Astrocyte (in vitro differentiated cells and primary cell): Measurements from ENCODE around the gene RBP4. TPM values are rescaled to one million over a fixed set of nuclear protein-coding genes. Genes with fewer than 3 reads are reported as not detected.

Source experiments
- DNase-seq: peaks from one replicate; pipeline ENCODE4 v3.0.0-alpha.2; 2010; ENCODE audit warnings: low read depth
- FAIRE-seq: peaks from 2 replicates; lab custom pipeline; 2011; peaks lifted over from hg19 to GRCh38; lab: Jason Lieb, UNC
- H2AFZ ChIP-seq: 2 replicates; pipeline ENCODE4 v1.6.0; 2012; ENCODE audit warnings: low read depth, low read length, inconsistent platforms
- H3K27ac ChIP-seq: 2 replicates; pipeline ENCODE4 v1.5.1; 2011; ENCODE audit warnings: low read depth, low read length, inconsistent platforms
- H3K27me3 ChIP-seq: 2 replicates; pipeline ENCODE4 v1.6.0; 2011; ENCODE audit warnings: low read length, inconsistent platforms; ENCODE audit not compliant: insufficient read depth
- H3K36me3 ChIP-seq: 2 replicates; pipeline ENCODE4 v1.5.1; 2011; ENCODE audit warnings: low read length, inconsistent platforms; ENCODE audit not compliant: insufficient read depth
- H3K4me1 ChIP-seq: 2 replicates; pipeline ENCODE4 v1.5.1; 2011; ENCODE audit warnings: low read length, inconsistent platforms; ENCODE audit not compliant: insufficient read depth
- H3K4me2 ChIP-seq: 2 replicates; pipeline ENCODE4 v1.6.0; 2012; ENCODE audit warnings: low read length, inconsistent platforms
- H3K4me3 ChIP-seq: 2 replicates; pipeline ENCODE4 v1.5.1; 2011; ENCODE audit warnings: low read depth, mild to moderate bottlenecking, low read length, inconsistent platforms; ENCODE audit not compliant: insufficient read depth
- H3K79me2 ChIP-seq: 2 replicates; pipeline ENCODE4 v1.6.0; 2012; ENCODE audit warnings: mild to moderate bottlenecking, low read length, inconsistent platforms; ENCODE audit not compliant: insufficient read depth
- H3K9ac ChIP-seq: 2 replicates; pipeline ENCODE4 v1.6.0; 2012; ENCODE audit warnings: mild to moderate bottlenecking, low read length, inconsistent platforms
- H3K9me3 ChIP-seq: 2 replicates; pipeline ENCODE4 v1.5.1; 2012; ENCODE audit warnings: low read depth, mild to moderate bottlenecking, low read length, inconsistent platforms; ENCODE audit not compliant: insufficient read depth
- H4K20me1 ChIP-seq: 2 replicates; pipeline ENCODE4 v1.6.0; 2012; ENCODE audit warnings: low read length, inconsistent platforms; ENCODE audit not compliant: insufficient read depth
- H3K27ac Mint-ChIP-seq: one replicate; pipeline ENCODE4 v1.8.0; 2021; ENCODE audit warnings: mild to moderate bottlenecking, mixed read lengths; ENCODE audit not compliant: unreplicated experiment
- H3K27me3 Mint-ChIP-seq: one replicate; pipeline ENCODE4 v1.8.0; 2021; ENCODE audit warnings: low read depth, mixed read lengths; ENCODE audit not compliant: unreplicated experiment
- H3K36me3 Mint-ChIP-seq: one replicate; pipeline ENCODE4 v1.8.0; 2021; ENCODE audit warnings: low read depth, mixed read lengths; ENCODE audit not compliant: unreplicated experiment
- H3K4me1 Mint-ChIP-seq: one replicate; pipeline ENCODE4 v1.8.0; 2021; ENCODE audit warnings: low read depth, mixed read lengths; ENCODE audit not compliant: unreplicated experiment
- H3K4me3 Mint-ChIP-seq: one replicate; pipeline ENCODE4 v1.8.0; 2021; ENCODE audit warnings: mild to moderate bottlenecking, moderate library complexity, mixed read lengths; ENCODE audit not compliant: unreplicated experiment
- H3K9me3 Mint-ChIP-seq: one replicate; pipeline ENCODE4 v1.8.0; 2021; ENCODE audit warnings: mild to moderate bottlenecking, mixed read lengths; ENCODE audit not compliant: unreplicated experiment
- EZH2 ChIP-seq: IDR thresholded peaks from 2 replicates; pipeline ENCODE4 v1.6.1; 2012; ENCODE audit warnings: mild to moderate bottlenecking, low read length, inconsistent platforms; ENCODE audit not compliant: insufficient read depth
- total RNA-seq: library from RNA; stranded (reverse); gene quantifications from 2 replicates; pipeline ENCODE4 v1.2.1, GENCODE V29; 2021
- TF ChIP-seq, protein P1 (sequence below): IDR thresholded peaks from 2 replicates; pipeline ENCODE4 v1.5.1; 2011; ENCODE audit warnings: low read depth, mild to moderate bottlenecking, inconsistent platforms, low read length, moderate library complexity; ENCODE audit not compliant: insufficient read depth

The RBP4 gene
- total RNA-seq, 1 donor from 2014 or later = 0.27 TPM

DNA sequence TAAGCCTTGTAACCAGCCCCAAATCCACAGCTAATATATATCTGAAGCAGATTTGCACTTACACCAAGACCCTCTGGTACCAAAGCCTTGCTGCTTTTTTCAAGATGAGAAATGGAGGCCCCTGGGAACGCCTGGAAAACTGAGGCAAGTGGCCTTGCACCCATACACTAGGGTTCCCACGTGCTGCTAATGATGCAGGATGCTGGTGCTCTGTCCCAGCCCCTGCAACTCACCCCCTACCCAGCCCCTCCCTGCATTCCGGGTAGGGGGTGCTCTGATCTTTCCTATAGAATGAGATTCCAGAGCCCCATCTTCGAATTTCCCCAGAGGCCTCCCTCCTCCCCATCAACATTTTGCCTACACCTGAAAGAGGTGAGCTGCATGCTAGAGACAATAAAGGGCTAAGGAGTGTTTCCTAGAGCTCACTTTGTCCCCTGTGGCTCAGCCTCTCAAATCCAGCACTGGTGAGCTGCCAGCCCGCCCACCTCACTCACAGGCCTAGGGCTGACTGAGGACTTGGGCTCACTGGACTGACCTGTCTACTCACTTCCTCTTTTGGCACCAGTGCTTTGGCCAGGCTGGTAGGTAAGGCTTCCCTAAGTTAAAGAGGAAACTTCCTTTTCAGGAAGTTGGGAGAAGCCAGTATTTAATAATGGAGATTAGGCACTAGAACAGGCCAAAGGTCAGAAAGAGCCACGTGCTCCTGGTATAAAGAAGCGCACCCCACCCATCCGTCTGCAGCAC, 9.8 kb downstream of the RBP4 start:
- Mint-ChIP-seq H3K27me3 (peaks cover 14% of the 10 kb centered on the region), H3K9me3 (peaks cover 4% of the 10 kb centered on the region), H3K4me1 (peaks cover 5% of the 10 kb centered on the region), H3K4me3 (no peak overlapping the region), H3K36me3 (no peaks in the 10 kb centered on the region), H3K27ac (no peak overlapping the region)
- Histone ChIP-seq H3K27me3 (peaks cover 8% of the 10 kb centered on the region), H4K20me1 (no peaks in the 10 kb centered on the region), H3K9me3 (no peaks in the 10 kb centered on the region), H3K79me2 (no peaks in the 10 kb centered on the region), H3K4me3 (no peak overlapping the region), H3K27ac (no peak overlapping the region), H3K9ac (no peak overlapping the region), H3K36me3 (no peaks in the 10 kb centered on the region), H3K4me2 (no peak overlapping the region), H2AFZ (no peak overlapping the region), H3K4me1 (no peaks in the 10 kb centered on the region)
- DNase-seq (no peak), FAIRE-seq (no peak)
- TF ChIP-seq, protein P1, sequence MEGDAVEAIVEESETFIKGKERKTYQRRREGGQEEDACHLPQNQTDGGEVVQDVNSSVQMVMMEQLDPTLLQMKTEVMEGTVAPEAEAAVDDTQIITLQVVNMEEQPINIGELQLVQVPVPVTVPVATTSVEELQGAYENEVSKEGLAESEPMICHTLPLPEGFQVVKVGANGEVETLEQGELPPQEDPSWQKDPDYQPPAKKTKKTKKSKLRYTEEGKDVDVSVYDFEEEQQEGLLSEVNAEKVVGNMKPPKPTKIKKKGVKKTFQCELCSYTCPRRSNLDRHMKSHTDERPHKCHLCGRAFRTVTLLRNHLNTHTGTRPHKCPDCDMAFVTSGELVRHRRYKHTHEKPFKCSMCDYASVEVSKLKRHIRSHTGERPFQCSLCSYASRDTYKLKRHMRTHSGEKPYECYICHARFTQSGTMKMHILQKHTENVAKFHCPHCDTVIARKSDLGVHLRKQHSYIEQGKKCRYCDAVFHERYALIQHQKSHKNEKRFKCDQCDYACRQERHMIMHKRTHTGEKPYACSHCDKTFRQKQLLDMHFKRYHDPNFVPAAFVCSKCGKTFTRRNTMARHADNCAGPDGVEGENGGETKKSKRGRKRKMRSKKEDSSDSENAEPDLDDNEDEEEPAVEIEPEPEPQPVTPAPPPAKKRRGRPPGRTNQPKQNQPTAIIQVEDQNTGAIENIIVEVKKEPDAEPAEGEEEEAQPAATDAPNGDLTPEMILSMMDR = no peak
- no peak for TF ChIP-seq EZH2

DNA sequence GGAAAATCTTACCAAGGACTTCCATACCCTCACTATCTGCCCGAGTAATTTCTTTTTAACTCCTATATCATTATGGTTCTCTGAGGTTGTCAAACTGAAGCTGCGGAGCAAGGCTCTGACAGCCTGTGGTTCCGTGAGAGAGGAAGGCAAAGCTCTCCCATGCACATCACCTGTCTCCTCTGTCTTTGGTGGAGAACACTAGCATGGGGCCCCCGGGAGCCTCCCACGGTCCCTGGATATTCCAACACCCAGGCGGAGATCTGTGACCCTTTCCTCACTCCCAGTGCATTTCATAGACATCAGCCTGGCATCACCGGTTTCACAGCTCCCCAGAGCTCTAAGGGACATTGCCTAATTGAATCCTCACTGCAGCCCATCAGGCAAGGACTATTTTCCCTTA, 10.4 kb downstream of the RBP4 start:
- Mint-ChIP-seq H3K27me3 (peaks cover 18% of the 10 kb centered on the region), H3K27ac (no peak overlapping the region)

More for the DNA sequence above, 10.4 kb downstream of the RBP4 start:
- DNase-seq = no peak
- Mint-ChIP-seq H3K36me3 (peaks cover 2% of the 10 kb centered on the region), H3K9me3 (peaks cover 8% of the 10 kb centered on the region), H3K4me3 (no peak overlapping the region), H3K4me1 (peaks cover 3% of the 10 kb centered on the region)
- Histone ChIP-seq H2AFZ (no peak overlapping the region), H3K9me3 (no peaks in the 10 kb centered on the region), H4K20me1 (no peaks in the 10 kb centered on the region), H3K27ac (no peak overlapping the region), H3K79me2 (no peaks in the 10 kb centered on the region), H3K27me3 (peaks cover 8% of the 10 kb centered on the region), H3K36me3 (no peaks in the 10 kb centered on the region), H3K4me3 (no peak overlapping the region), H3K9ac (no peak overlapping the region), H3K4me1 (no peaks in the 10 kb centered on the region), H3K4me2 (no peak overlapping the region)
- TF ChIP-seq EZH2 = no peak
- TF ChIP-seq, protein P1 = no peak
- FAIRE-seq = no peak
